Activated CD4-positive, alpha-beta T cell treated with anti-CD3 and anti-CD28 coated beads for 48 hours (primary cell): ENCODE results near the gene UPF1.

Experiments used
- DNase-seq: peaks from one replicate; pipeline ENCODE4 v3.0.0-alpha.2; 2020

UPF1 gene

DNA sequence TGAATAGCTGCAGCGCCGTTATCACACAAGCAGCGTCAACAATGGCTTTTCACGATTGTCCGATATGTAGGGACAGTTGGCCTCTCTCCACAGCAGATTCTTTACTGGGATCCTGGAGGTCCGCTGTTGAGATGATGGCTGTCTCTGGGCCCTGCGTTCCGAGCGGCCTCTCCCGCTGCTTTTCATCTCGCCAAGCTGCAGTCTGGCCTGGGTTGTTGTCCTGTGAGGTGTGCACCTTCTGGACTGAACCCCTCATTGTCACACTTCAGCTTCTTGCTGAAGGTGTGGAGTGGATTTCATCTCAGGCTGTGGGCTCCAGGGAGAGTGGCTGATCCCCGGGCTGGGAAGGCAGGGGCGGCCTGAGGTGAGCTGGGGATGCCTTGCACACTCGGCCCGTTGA is 9.6 kb downstream of the UPF1 start:
- DNase-seq: no peak

GRCh38 chr19:18842166-18842565 is 10.4 kb downstream of the UPF1 start:
- no peak for DNase-seq

GRCh38 chr19:18843960-18844359 is 12.2 kb downstream of the UPF1 start:
- no peak for DNase-seq

GRCh38 chr19:18844806-18845329 is 13.1 kb downstream of the UPF1 start:
- no peak for DNase-seq

DNA sequence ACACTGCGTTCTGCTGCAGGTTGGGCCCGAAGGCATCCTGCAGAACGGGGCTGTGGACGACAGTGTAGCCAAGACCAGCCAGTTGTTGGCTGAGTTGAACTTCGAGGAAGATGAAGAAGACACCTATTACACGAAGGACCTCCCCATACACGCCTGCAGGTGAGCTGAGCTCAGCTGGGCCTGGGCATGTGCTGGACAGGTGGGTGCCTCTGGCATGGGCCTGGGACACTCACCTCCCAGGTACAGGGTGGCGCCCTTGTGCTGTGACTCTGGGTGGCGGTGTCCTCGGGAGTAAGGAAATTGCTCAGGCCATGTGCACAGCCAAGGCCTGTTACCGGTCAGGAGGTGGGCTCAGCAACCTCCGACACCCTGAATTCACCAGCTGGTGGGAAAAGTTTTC is 14.2 kb downstream of the UPF1 start:
- DNase-seq: no peak

DNA sequence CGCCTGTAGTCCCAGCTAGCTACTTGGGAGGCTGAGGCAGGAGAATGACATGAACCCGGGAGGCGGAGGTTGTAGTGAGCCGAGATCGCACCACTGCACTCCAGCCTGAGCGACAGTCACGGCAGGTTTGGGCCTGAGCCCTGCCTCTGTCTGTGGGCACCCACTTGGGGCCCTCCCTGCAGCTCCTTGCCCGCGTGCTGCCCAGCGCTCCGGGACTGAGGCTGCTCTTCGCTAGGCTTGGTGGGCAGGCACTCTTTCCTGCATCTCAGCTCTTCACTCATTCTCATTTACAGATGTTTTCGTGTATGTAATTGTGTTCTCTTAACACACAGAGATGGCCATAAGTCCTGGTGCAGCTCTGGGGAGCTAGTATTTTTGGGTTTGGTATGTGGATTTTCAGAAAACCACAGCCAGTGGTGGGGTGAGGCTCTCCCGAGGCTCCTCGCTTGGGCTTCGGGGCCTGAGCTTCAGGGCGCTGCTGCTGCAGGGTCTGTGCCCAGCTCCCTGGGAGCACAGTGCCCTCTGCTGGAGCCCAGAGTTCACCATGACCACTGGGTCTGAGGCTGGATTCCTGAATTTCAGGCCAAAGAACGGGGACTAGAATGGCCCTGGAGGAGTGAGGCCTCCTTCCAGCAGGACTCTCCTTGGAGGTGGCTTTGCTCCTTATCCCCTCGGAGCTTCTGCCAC is 15.2 kb downstream of the UPF1 start:
- DNase-seq: peak; percentile 75

GRCh38 chr19:18847549-18848463 is 16.0 kb downstream of the UPF1 start:
- DNase-seq: no peak

GRCh38 chr19:18848878-18849661 is 17.3 kb downstream of the UPF1 start:
- peak; percentile 46 for DNase-seq

GRCh38 chr19:18849838-18850400 is 18.2 kb downstream of the UPF1 start:
- DNase-seq: no peak

GRCh38 chr19:18850471-18851375 is 19.0 kb downstream of the UPF1 start:
- DNase-seq: no peak

- DNase-seq: no peak
Observed at GRCh38 chr19:18851673-18852325, 20.0 kb downstream of the UPF1 start.

DNA sequence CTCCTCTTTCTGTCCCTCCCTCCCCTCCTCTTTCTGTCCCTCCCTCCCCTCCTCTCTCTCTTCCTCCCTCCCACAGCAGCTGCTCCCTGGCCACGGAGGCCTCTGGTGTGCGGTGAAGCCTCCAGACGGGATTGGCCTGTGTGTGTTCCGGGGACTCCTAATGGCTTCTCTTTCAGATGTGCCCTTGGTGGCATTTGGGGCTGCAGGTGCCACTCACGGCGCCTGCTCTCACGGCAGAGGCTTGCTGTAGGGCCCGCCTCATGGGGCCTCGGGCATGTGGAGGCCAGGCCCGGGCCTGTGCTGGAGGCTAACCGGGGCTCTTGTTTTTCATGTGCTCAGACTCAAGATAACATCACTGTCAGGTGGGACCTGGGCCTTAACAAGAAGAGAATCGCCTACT is 20.9 kb downstream of the UPF1 start:
- DNase-seq: no peak

- no peak for DNase-seq
Observed at GRCh38 chr19:18853755-18854427, 22.1 kb downstream of the UPF1 start.

DNA sequence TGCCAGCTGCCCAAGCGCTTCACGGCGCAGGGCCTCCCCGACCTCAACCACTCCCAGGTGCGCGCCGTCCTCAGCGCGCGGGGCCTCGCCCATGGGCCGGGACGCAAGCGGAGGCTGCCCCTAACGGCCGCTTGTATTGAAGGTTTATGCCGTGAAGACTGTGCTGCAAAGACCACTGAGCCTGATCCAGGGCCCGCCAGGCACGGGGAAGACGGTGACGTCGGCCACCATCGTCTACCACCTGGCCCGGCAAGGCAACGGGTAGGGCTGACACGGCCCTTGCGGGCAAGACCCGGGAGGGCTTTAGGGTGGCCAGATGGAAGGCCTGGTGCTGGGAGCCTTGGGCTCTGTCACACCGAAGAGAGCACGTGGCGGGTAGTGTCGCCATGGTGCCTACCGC is 23.2 kb downstream of the UPF1 start:
- no peak for DNase-seq

- no peak for DNase-seq
Observed at GRCh38 chr19:18855647-18856384, 24.1 kb downstream of the UPF1 start.

DNA sequence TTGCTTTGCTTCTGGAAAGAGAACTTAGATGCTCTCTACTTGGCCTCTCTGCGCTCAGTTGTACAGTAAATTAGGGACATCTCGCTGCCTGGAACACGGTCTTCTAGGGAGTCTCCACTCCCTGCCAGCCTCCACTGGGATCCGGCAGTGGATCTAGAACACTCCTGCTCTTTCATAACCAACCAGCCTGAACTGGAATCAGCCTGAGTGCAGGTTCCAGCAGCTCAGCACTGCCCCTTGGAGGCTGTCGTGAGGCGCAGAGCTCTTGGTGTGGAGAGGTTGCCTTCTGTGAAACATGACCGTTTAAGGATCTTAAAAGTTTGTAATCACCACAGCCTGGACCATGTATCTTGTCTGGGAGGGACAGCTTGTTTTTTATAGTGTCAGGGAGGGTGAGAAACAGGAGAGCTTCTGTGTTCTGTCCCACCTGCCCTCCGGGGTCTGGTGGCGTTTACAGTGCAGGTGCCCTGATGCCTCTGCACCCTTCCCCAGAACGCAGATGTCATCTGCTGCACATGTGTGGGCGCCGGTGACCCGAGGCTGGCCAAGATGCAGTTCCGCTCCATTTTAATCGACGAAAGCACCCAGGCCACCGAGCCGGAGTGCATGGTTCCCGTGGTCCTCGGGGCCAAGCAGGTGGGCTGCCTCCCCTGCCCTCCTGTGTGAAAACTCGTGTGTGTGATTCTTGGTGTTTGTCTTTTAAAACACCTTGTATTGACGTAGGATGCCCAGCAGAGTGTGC is 24.8 kb downstream of the UPF1 start:
- no peak for DNase-seq

GRCh38 chr19:18857223-18857622 is 25.5 kb downstream of the UPF1 start:
- no peak for DNase-seq

GRCh38 chr19:18858906-18859646 is 27.3 kb downstream of the UPF1 start:
- no peak for DNase-seq
